DOHH2 (cell line): ENCODE data around the gene SNCAIP.

ENCODE experiments used
- CTCF ChIP-seq: fragments of 200-600 bp; sonication (generic); IDR thresholded peaks from one replicate; pipeline ENCODE4 v1.5.1; 2014; ENCODE audit warnings: antibody characterized with exemption, mild to moderate bottlenecking, low read depth, low read length; ENCODE audit not compliant: poor library complexity, severe bottlenecking
- EZH2phosphoT487 ChIP-seq: fragments of 200-600 bp; sonication (generic); IDR thresholded peaks from 2 replicates; pipeline ENCODE4 v1.6.1; 2017; ENCODE audit warnings: borderline replicate concordance, mild to moderate bottlenecking, antibody characterized with exemption, low read length, moderate library complexity, mixed read lengths

GRCh38 chr5:122423221-122423620 lies 111.2 kb downstream of the SNCAIP start:
- TF ChIP-seq CTCF, result no peak
- no peak for TF ChIP-seq EZH2phosphoT487
